Islet precursor cell (in vitro differentiated cells): ENCODE measurements around the gene ANKLE2.
A peak's percentile ranks its signal among the peaks of the same experiment; 100 is the strongest.

Experiments used
- DNase-seq: peaks from one replicate; pipeline ENCODE4 v3.0.0-alpha.2; 2018

ANKLE2 gene

DNA sequence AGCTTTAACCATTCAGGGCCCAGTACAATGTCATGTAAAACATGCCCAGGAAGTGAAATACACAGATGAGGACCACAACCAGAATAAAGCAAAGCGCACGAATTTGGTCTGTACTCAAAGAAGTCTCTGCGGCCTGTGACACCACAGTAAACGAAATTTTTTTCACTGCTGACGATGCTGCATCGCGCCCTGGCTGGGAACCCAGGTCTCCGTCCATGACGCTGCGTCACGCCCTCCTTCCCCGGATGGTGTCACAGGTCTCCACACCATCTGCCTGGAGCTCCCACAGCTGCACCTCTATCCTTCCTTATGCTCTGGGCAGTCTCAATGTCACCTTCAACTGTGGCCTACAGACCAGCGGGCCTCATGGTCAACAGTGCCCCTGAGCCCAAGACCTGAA lies 17.8 kb downstream of the ANKLE2 start:
- no peak for DNase-seq

GRCh38 chr12:132741620-132742019 lies 20.0 kb downstream of the ANKLE2 start:
- DNase-seq = no peak

DNA sequence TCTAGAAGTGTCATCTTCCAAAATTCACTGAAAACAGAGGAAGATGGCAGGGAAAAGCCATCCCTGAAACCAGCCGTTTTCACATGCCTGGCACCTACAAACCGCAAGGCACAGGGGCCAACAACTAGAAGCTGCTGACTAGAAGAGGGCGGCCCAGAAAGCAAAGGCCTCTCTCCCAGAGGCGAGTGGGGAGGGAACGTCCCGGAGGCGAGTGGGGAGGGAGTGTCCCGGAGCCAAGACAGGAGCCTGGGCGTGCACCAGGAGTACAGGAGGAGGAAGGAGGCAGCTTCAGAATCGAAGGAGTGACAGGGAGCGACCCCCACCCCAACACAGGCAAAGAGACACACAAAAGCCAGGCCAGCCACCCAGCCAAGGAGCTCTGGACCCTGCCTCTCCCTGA lies 21.0 kb downstream of the ANKLE2 start:
- DNase-seq = no peak

GRCh38 chr12:132740313-132740646 lies 21.4 kb downstream of the ANKLE2 start:
- DNase-seq = no peak

- no peak for DNase-seq
These were observed 21.9 kb downstream of the ANKLE2 start for GRCh38 chr12:132739600-132740312.

- DNase-seq = no peak
These were observed 24.7 kb downstream of the ANKLE2 start for GRCh38 chr12:132736913-132737312.

- no peak for DNase-seq
These were observed 25.3 kb downstream of the ANKLE2 start for GRCh38 chr12:132736378-132736777.

- no peak for DNase-seq
These were observed 26.1 kb downstream of the ANKLE2 start for GRCh38 chr12:132735496-132735895.

- no peak for DNase-seq
These were observed 27.4 kb downstream of the ANKLE2 start for GRCh38 chr12:132734206-132734605.

DNA sequence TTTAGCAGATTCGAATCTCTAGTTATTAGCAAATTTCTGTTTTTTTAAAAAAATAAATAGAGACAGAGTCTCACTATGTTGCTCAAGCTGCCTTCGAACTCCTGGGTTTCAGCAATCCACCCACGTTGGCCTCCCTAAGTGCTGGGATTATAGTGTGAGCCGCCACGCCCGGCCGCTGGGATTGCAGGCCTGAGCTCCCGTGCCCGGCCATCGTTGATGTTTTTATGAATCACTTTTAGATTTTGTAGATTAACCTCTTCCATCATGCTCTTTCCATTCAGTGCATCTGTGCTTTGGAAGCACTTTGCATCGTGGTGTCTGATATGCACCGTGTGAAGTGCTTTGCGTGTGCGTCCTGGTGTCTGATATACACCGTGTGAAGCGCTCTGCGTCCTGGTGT lies 30.1 kb downstream of the ANKLE2 start:
- no peak for DNase-seq

DNA sequence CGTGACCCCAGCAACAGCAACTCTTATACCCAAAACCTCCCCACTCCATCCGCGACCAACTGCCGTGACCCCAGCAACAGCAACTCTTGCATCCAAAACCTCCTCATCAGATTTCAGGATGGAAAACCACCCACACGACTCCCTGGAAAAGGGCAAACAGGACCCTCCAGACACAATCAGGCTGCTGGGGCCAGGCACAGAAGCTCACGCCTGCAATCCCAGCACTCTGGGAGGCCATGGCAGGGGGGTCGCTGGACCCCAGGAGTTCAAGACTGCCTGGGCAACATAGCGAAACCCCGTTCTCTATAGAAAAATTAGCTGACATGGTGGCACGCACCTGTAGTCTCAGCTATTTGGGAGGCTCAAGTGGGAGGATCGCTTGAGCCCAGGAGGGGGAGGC lies 31.3 kb downstream of the ANKLE2 start:
- DNase-seq = no peak

DNA sequence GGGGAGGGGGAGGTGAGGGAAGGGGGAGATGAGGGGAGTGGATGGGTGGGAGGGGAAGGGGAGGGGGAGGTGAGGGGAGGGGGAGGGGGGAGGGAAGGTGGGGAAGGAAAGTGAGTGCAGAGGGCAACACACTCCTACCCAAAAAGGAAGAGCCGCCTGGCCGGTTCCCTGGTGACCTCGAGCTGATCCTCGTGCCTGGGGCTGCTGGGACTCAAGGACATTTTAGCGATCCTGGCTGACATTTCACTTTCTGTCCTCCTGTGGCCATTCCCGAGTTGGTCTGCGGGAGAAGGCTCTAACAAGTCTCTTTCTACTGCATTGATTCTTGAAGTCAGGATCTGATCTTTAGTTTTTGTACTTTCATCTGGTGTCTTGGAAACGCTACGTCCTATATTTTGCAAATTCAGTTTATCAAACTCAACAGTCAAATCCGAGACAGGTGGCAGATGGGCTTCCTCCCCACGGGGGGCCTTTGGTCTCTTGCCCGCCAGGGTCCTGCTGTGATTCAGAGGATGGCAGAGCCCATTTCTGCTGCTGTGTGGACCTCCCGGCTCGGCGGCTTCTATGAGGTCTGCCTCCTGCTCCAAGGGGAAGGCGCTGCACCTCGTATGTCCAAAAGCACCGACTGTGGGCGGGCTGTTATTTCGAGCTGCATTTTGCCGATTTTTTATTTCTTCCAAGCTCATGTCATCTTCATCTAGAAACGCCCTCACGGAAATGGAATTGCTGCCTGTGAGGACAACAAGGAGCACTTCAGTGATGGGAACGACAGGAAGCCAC lies 31.9 kb downstream of the ANKLE2 start:
- no peak for DNase-seq

GRCh38 chr12:132728502-132728901 lies 33.1 kb downstream of the ANKLE2 start:
- DNase-seq = no peak

DNA sequence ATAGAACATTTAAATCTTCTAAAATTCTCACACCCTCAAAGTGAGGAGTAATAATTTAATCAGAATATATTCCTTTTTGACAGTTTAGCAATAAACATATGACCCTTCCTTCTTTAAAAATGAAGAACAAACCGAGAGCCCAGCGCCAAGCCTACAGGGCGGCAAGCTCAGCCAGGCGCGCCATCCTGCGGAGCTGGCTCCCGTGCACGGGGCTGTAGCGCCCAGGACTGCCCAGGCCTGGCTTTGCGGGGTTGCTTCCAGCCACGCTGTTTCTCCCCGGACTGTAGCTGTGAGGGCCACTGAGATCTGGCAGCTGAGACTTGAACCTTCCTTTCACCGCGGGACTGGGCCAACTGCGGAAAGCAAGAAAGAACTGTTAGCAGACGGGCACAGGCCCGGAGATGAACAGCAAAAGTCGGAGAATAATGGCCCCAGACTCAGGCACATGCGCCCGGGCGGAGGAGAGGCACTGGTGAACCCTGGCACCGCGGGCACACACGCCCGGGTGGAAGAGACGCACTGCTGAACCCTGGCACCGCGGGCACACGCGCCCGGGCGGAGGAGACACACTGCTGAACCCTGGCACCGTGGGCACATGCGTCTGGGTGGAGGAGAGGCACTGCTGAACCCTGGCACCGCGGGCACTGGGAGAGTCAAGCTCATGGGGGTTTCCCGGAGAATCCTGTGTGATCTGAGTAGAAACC lies 34.4 kb downstream of the ANKLE2 start:
- DNase-seq = no peak

DNA sequence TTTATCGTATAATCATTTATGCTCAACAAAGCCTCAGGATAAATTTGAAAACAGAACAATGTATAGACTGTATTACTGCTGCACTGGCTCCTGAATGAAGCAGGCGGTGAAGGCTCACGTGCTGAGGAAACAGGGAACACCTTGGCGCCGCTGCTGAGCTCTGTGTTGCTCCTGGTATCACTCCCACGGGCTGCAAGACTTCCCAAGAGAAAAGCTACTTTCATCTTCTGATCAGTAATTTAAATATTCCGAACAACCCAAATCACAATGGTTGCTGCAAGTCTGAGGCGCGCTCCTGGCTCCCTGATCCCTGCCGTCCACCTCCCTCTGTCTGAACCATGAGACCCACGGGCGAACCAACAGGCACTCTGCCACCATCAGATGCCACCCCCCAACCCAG lies 35.2 kb downstream of the ANKLE2 start:
- DNase-seq = no peak

GRCh38 chr12:132724506-132725241 lies 37.0 kb downstream of the ANKLE2 start:
- DNase-seq = no peak

DNA sequence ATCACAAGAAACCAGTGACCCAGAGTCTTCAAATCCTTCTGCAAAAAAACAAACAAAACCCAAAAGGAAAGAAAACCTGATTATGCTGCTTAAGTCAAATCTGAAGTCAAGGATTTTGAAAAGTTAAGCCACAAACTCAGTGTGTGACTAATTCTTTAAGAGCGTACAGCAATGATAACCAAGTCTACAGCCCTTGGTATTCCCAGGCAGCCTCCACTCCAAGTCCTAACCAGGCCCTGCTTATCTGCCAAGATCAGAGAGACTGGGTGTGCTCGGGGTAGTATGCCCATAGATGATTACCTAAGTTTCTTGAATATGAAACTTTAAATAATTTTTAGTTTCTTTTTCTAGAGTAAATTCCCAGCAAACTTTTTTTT lies 37.9 kb downstream of the ANKLE2 start:
- DNase-seq = no peak

DNA sequence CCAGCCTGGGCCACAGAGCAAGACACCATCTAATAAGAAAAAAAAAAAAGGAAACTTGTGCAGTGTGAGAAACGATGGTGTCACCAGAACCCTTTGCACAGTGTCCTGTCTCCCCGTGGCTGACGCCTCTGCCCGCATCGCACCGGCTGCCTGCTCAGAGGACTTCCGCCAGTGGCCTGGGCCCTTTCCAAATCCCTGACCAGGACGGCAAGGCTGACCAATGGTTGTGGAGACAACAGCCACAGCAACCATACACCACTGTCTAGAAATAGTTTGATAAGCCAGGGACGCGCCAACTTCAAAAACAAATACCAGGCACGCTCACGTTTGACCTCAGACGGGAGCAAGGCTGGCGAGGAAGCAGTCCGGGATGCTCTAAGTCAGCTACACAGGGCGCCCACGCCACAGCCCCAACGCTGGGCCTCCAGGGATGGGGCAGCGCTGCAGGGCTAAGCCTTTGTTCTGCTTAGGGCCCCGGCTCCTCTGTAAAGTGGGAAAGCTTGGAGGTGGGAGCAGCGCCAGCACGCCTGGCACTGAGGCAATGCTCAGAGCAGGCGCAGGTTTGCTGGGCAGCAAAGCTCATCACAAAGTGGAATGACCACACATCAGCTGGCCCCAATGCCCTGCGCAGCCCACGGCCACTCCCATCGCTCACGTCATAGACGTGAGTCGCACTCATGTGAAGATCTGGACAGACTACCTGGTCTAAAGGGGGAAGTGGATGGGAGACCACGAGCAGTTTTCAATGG lies 38.4 kb downstream of the ANKLE2 start:
- DNase-seq = peak; percentile 55

DNA sequence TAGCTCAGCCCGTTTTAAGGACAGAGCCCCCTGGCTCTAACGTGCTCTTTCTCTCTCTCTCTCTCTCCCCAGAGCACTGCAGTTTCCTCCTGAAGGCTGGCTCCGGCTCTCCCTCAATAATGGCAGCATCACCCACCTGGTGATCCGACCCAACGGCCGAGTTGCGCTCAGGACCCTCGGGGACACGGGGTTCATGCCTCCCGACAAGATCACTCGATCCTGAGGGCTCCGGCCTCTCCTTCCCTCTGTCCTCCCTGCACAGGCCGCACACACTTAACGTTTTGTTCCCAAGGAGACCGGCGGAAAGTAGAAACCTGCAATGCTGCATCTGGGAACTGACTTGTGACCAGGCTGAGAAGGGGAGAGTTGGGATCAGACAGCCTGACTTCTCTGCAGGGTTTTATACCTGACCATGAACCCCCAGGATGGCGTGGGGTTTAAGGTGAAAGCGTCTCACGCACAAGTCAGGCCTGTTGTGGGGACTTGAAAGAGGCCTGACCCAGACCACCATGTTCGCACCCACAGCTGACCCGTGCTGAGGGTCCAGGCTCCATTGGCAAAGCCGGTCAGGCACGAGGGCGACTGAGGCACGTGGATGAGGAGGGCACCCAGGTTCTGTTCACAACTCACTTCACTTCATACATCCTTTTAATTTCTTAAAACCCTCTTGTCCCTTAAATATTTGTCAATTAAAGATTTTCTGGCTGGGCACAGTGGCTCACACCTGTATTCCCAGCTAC lies 40.9 kb downstream of the ANKLE2 start:
- no peak for DNase-seq

GRCh38 chr12:132719954-132720324 lies 41.7 kb downstream of the ANKLE2 start:
- no peak for DNase-seq

DNA sequence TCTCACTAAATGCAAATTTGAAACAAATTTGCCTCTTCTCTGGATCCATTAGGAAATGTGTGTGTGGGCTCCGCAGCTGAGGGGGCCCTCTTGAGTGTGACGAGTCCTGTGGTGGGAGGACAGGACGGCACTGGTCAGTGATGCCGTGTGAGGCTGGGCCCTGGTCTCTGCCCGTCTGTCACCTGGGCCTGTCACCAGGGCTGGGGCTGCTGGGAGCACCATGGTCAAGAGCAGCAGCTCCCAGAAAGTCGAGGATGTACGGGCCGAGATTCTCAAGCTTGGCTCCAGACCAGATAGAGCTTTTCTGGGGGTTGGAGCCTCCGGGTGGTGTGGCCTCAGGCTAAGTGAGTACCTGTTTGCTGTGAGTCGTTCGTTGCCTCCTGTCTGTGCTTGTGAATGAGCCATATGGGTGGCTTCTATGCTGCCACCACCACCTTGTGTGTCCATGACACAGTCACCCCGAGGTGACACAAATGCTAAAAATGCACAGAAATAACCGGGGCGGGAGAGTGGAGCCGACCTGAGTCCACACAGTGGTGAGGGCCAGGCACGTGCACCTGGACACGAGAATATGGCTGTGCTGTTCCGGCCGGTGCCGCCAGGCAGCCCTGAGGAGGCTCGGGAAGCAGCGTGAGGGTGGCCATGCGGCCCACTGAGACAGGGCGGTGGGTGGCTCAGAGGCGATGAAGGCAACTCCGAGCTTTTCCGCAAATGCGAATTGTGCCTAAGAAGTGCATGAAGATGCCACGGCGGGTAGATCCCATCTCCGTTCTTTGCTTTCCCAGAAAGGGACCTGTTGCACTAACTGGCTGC lies 42.3 kb downstream of the ANKLE2 start:
- DNase-seq = peak; percentile 65
